ENCODE data around the gene LRBA. TPM values are rescaled to one million over a fixed set of nuclear protein-coding genes. Genes with fewer than 3 reads are reported as not detected.
"Not testable (repeated sequence)": the region's sequence is repeated elsewhere in the genome, so short reads cannot be mapped to it uniquely, and the experiment has no call there.

Gene LRBA
- total RNA-seq, 1 experiment from 2014 or later, result 53.4 TPM

- no peak for DNase-seq (ENCODE audit: low spot score)
Measured at GRCh38 chr4:150569998-150570535, 445.0 kb downstream of the LRBA start.

GRCh38 chr4:150569384-150569987 is 445.6 kb downstream of the LRBA start:
- DNase-seq (ENCODE audit: low spot score), result no peak

GRCh38 chr4:150567070-150567469 is 448.0 kb downstream of the LRBA start:
- no peak for DNase-seq (ENCODE audit: low spot score)

- DNase-seq (ENCODE audit: low spot score), result not testable (repeated sequence)
Measured at GRCh38 chr4:150564967-150565366, 450.1 kb downstream of the LRBA start.

- DNase-seq (ENCODE audit: low spot score), result no peak
Measured at GRCh38 chr4:150562751-150563150, 452.3 kb downstream of the LRBA start.

GRCh38 chr4:150562250-150562649 is 452.8 kb downstream of the LRBA start:
- DNase-seq (ENCODE audit: low spot score), result no peak

- DNase-seq (ENCODE audit: low spot score), result no peak
Measured at GRCh38 chr4:150561143-150561737, 453.8 kb downstream of the LRBA start.

GRCh38 chr4:150557811-150558210 is 457.3 kb downstream of the LRBA start:
- not testable (repeated sequence) for DNase-seq (ENCODE audit: low spot score)

GRCh38 chr4:150547154-150547838 is 467.8 kb downstream of the LRBA start:
- DNase-seq (ENCODE audit: low spot score), result no peak

- no peak for DNase-seq (ENCODE audit: low spot score)
Measured at GRCh38 chr4:150546286-150546685, 468.8 kb downstream of the LRBA start.

GRCh38 chr4:150543042-150543441 is 472.0 kb downstream of the LRBA start:
- DNase-seq (ENCODE audit: low spot score), result no peak

- DNase-seq (ENCODE audit: low spot score), result no peak
Measured at GRCh38 chr4:150541681-150542080, 473.4 kb downstream of the LRBA start.

- no peak for DNase-seq (ENCODE audit: low spot score)
Measured at GRCh38 chr4:150540959-150541360, 474.1 kb downstream of the LRBA start.

GRCh38 chr4:150540536-150540935 is 474.5 kb downstream of the LRBA start:
- DNase-seq (ENCODE audit: low spot score), result no peak

GRCh38 chr4:150537911-150538310 is 477.2 kb downstream of the LRBA start:
- DNase-seq (ENCODE audit: low spot score), result not testable (repeated sequence)

GRCh38 chr4:150534818-150535217 is 480.3 kb downstream of the LRBA start:
- no peak for DNase-seq (ENCODE audit: low spot score)

GRCh38 chr4:150533673-150534072 is 481.4 kb downstream of the LRBA start:
- no peak for DNase-seq (ENCODE audit: low spot score)

GRCh38 chr4:150525321-150525868 is 489.7 kb downstream of the LRBA start:
- DNase-seq (ENCODE audit: low spot score), result no peak

- no peak for DNase-seq (ENCODE audit: low spot score)
Measured at GRCh38 chr4:150518559-150518958, 496.5 kb downstream of the LRBA start.

- DNase-seq (ENCODE audit: low spot score), result peak; percentile 18
Measured at GRCh38 chr4:150515135-150515534, 499.9 kb downstream of the LRBA start.

- no peak for DNase-seq (ENCODE audit: low spot score)
Measured at GRCh38 chr4:150514709-150515108, 500.4 kb downstream of the LRBA start.

GRCh38 chr4:150510176-150510865 is 504.8 kb downstream of the LRBA start:
- no peak for DNase-seq (ENCODE audit: low spot score)
